ENCODE results near the gene AOC1. TPM values are rescaled to one million over a fixed set of nuclear protein-coding genes. Genes with fewer than 3 reads are reported as not detected.

Gene AOC1
- total RNA-seq, 4 donors from 2014 or later, result 0.26 to 4.4 (median 1.4) TPM

DNA sequence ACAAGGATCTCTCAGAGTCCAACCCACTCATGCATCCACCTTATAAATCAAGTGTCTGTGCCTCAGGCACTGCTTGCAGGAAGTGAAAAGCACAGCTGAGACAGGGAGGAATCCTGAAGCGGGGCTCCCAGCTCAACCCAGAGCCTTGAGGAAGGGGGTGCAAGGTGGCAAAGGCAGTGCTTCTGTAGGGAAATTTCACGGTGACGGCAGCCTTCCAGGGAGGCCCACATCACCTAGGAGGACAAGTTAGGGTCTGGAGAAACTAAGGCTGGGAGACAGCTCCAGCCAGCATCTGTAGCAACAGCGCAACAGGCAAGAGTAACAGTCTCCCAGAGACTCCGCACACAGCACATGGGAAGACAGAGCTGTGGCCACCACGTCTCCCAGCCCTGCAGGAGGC, 2.7 kb downstream of the AOC1 start:
- whole genome bisulfite sequencing, 2 donors, result 71 to 80% methylated on average over 2 to 6 of the region's 6 CpGs

DNA sequence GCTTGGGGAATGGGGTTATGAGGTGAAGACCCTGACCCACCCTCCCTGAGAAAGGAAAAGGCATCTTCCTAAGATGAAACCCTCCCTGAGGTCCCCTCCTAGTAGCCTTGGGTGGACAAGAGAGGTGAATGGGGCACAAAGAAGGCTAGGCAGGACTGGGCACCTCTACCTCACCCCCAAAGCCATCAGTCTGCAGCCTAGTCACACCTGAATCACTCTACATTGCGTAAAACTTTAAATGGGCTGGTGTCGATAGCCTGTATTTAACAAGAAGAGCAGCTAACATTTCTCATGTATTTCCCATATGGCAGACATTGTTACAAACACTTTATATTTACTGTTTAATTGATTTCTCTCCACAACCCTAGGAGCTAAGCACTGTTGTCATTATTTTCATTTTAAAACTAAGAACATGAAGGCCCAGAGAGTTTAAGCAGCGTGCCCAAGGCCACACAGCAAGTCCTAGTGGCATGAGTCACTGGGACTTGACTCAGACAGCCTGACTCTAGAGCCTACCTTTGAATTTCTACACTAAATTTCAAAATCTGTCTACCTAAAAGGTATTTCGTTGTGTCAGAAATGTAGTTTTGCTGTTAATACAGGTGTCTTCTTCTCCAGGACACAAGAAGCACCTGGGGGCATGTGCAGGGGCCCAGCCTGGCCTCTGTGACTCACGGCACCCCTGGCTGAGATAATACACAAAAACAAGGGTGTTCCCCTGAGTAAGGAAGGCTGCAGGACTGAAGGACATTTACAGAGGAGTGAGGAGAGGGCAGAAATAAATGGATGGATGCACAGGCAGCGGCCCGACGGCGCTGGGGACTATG, 3.4 kb downstream of the AOC1 start:
- Histone ChIP-seq H3K4me1 (no peaks in the 10 kb centered on the region), H3K27ac (no peak overlapping the region), H3K9me3 (no peaks in the 10 kb centered on the region), H3K27me3 (peaks cover 0 to 61% (median 0%) of the 10 kb centered on the region in 4 donors), H3K36me3 (no peaks in the 10 kb centered on the region), H3K4me3 (no peak overlapping the region)
- WGBS, 2 donors, result 64 to 65% methylated on average over 9 of the region's 9 CpGs
- TF ChIP-seq CTCF (IDR thresholded peaks at IDR 0.05) (no peak), POLR2A (IDR thresholded peaks at IDR 0.05) (no peak)
- DNase-seq, result no peak
- intact Hi-C loops (cut with DNase I), result no loop called here

More for the DNA sequence above, 2.7 kb downstream of the AOC1 start:
- no peak for TF ChIP-seq CTCF (IDR thresholded peaks at IDR 0.05)
- TF ChIP-seq POLR2A (IDR thresholded peaks at IDR 0.05), result no peak
- Histone ChIP-seq H3K4me3 (no peak overlapping the region), H3K36me3 (no peaks in the 10 kb centered on the region), H3K27me3 (peaks cover 0 to 61% (median 0%) of the 10 kb centered on the region in 4 donors), H3K4me1 (no peaks in the 10 kb centered on the region), H3K27ac (no peak overlapping the region), H3K9me3 (no peaks in the 10 kb centered on the region)
- DNase-seq, result no peak
- intact Hi-C loops (cut with DNase I), result no loop called here

GRCh38 chr7:150856303-150857275, 4.3 kb downstream of the AOC1 start:
- H3K4me3 ChIP-seq, result no peak overlapping the region
- no peak overlapping the region for H3K27ac ChIP-seq
- intact Hi-C loops (cut with DNase I), result no loop called here
- WGBS, 2 donors, result 78 to 81% methylated on average over 5 to 7 of the region's 26 CpGs
- H3K36me3 ChIP-seq, result no peaks in the 10 kb centered on the region
- no peaks in the 10 kb centered on the region for H3K4me1 ChIP-seq
- no peaks in the 10 kb centered on the region for H3K9me3 ChIP-seq
- no peak for DNase-seq
- peaks cover 0 to 58% (median 0%) of the 10 kb centered on the region in 4 donors for H3K27me3 ChIP-seq
- no peak for TF ChIP-seq POLR2A (IDR thresholded peaks at IDR 0.05)
- no peak for TF ChIP-seq CTCF (IDR thresholded peaks at IDR 0.05)

- TF ChIP-seq CTCF (IDR thresholded peaks at IDR 0.05) (no peak), POLR2A (IDR thresholded peaks at IDR 0.05) (no peak)
- 89% methylated on average over 25 to 32 of the region's 43 CpGs for WGBS, 2 donors
- Histone ChIP-seq H3K4me3 (no peak overlapping the region), H3K9me3 (no peaks in the 10 kb centered on the region), H3K36me3 (no peaks in the 10 kb centered on the region), H3K27me3 (peaks cover 0 to 50% (median 0%) of the 10 kb centered on the region in 4 donors), H3K4me1 (no peaks in the 10 kb centered on the region), H3K27ac (no peak overlapping the region)
- intact Hi-C loops (cut with DNase I), result no loop called here
- no peak for DNase-seq
These were observed 5.1 kb downstream of the AOC1 start for GRCh38 chr7:150857276-150858055.
